Spinal cord (tissue), 10 donors: ENCODE measurements around the gene DEGS2. TPM values are rescaled to one million over a fixed set of nuclear protein-coding genes. Genes with fewer than 3 reads are reported as not detected.
"Not testable (repeated sequence)": the region's sequence is repeated elsewhere in the genome, so short reads cannot be mapped to it uniquely, and the experiment has no call there.

Experiments used
- DNase-seq, 6 donors: peaks; one replicate each; pipeline versions ENCODE4 v3.0.0 to v3.0.0-alpha.2; 2013 to 2015; ENCODE audit warnings: low spot score in 6 of 6, low read depth in 4 of 6
- H3K27ac ChIP-seq: one replicate; pipeline ENCODE4 v1.5.1; 2013; ENCODE audit warnings: low read depth, low read length, control low read depth
- H3K27me3 ChIP-seq: one replicate; pipeline ENCODE4 v1.6.1; 2013; ENCODE audit warnings: low read length; ENCODE audit not compliant: control insufficient read depth, insufficient read depth
- H3K36me3 ChIP-seq: one replicate; pipeline ENCODE4 v1.6.1; 2013; ENCODE audit warnings: low read length; ENCODE audit not compliant: control insufficient read depth, insufficient read depth
- H3K4me1 ChIP-seq: one replicate; pipeline ENCODE4 v1.6.1; 2013; ENCODE audit warnings: low read length; ENCODE audit not compliant: control insufficient read depth, insufficient read depth
- H3K4me3 ChIP-seq: one replicate; pipeline ENCODE4 v1.5.1; 2013; ENCODE audit warnings: low read depth, low read length, control low read depth
- H3K9me3 ChIP-seq: one replicate; pipeline ENCODE4 v1.6.1; 2013; ENCODE audit warnings: low read length; ENCODE audit not compliant: control insufficient read depth, insufficient read depth
- WGBS: methylation state at CpG from one replicate; pipeline ENCODE4 v1.1.5; 2013; ENCODE audit warnings: missing lambda C conversion rate; ENCODE audit not compliant: insufficient coverage; 5-methylcytosine and 5-hydroxymethylcytosine counted together
- polyA plus RNA-seq, 2 donors: library from polyadenylated mRNA; unstranded; fragments of 120-200 nt; gene quantifications; one replicate each; pipeline ENCODE4 v1.2.1, GENCODE V29; 2013; ENCODE audit not compliant: insufficient read length in 2 of 2
- total RNA-seq, 2 donors: library from RNA; depleted of rRNA in 1 of 2; stranded (reverse); fragments of 120-200 nt in 1 of 2; fragments of >200 nt in 1 of 2; gene quantifications; one replicate each; pipeline versions ENCODE4 v1.2.3 to v1.2.4, GENCODE V29; 2013 to 2014
- donor health status: healthy.

DEGS2 gene
- total and polyA plus RNA-seq, 4 donors: 0.99 to 7.4 (median 3.6) TPM

DNA sequence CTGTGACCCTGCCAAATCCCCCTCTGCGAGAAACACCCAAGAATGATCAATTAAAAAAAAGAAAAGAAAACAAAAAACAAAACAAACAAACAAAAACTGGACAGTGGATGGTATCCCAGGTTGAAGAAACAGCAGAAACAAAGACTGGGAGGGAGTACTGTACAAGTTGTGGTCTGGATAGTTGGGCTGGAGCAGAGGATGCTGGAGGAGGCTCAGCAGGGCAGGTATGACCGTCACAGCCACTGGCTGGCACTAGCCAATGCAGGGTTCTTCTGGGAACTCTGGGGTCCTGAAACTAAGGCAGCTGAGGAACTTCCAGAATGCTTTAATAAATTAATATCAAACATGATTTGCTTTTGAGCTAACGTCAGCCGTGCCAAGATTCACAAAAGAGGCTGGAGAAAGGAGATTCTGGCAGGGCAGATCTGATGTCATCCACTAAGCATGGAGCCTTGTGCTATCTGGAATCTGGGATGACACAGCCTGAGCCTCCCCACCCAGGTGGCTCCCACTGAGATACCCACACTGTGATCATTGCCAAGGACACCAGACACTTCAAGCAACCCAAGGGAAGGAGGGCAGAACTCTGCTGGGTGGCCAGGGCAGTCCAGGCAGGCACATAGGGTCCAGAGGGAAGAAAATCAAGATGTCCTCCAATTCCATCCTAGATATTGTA, 22.6 kb upstream of the DEGS2 start:
- H3K4me3 ChIP-seq: not testable (repeated sequence)

DNA sequence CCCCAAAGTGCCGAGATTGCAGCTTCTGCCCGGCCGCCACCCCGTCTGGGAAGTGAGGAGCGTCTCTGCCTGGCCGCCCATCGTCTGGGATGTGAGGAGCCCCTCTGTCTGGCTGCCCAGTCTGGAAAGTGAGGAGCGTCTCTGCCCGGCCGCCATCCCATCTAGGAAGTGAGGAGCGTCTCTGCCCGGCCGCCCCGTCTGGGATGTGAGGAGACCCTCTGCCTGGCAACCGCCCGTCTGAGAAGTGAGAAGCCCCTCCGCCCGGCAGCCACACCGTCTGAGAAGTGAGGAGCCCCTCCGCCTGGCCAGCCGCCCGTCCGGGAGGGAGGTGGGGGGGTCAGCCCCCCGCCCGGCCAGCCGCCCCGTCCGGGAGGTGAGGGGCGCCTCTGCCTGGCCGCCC, 21.2 kb upstream of the DEGS2 start:
- not testable (repeated sequence) for H3K36me3 ChIP-seq, H3K27me3 ChIP-seq, H3K4me3 ChIP-seq, H3K27ac ChIP-seq, H3K4me1 ChIP-seq, DNase-seq, H3K9me3 ChIP-seq
- no CpG with 5 or more reads among the region's 30 CpGs for WGBS

More for the DNA sequence above, 22.6 kb upstream of the DEGS2 start:
- H3K27me3 ChIP-seq, H3K36me3 ChIP-seq, DNase-seq, H3K9me3 ChIP-seq, H3K27ac ChIP-seq, H3K4me1 ChIP-seq: not testable (repeated sequence)
- no CpG with 5 or more reads among the region's 4 CpGs for whole genome bisulfite sequencing

DNA sequence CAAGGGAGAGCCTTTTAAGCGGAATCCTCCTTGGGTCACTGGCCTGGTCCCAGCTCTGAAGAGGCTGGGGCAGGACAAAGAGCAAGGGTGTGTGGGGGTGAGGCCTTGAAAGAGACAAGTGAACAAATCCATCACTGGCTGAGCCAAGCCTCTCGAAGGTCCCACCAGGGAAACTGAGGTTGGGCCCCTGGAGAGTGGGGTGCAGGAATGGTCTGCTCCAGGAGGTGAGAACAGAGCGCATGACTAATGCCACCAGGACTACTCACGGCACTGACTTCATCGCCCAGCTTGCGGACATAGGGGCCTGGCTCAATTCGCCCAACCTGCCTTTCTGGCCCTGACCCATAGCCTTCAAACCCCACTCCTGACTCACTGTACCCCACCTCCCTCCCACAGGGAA, 19.2 kb upstream of the DEGS2 start:
- no peak for DNase-seq
- 91% methylated on average over 7 of the region's 7 CpGs for WGBS
- H3K27ac ChIP-seq: no peak overlapping the region
- H3K4me1 ChIP-seq: no peaks in the 10 kb centered on the region
- no peaks in the 10 kb centered on the region for H3K9me3 ChIP-seq
- H3K36me3 ChIP-seq: no peaks in the 10 kb centered on the region
- no peak overlapping the region for H3K4me3 ChIP-seq
- no peaks in the 10 kb centered on the region for H3K27me3 ChIP-seq

DNA sequence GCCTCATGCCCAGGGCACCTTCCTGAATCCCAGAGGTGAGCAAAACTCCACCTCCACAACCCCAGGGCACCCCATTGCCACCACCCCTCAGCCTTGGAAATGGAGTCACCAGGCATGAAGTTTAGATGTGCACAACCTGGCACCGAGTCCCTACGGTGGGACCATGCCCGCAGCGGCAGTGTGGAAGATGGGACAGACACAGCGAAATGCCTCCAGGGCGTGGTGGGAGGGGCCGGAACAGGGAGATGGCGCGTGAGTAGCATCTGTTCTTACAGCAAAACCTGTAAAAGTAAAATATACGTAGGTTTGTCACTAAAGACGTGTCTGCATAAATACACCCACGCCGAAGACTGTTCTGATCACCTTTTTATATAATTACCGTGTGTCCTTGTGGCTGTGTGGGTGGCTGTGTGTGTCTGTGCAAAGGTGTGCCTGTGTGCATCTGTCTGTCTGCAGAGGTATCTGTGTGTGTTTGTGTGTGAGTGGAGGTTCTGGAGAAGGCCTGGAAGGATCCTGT, 17.4 kb upstream of the DEGS2 start:
- H3K27ac ChIP-seq: no peak overlapping the region
- H3K27me3 ChIP-seq: no peaks in the 10 kb centered on the region
- no peaks in the 10 kb centered on the region for H3K9me3 ChIP-seq
- no peak overlapping the region for H3K4me3 ChIP-seq
- WGBS: 94% methylated on average over 14 of the region's 14 CpGs
- H3K4me1 ChIP-seq: no peaks in the 10 kb centered on the region
- no peaks in the 10 kb centered on the region for H3K36me3 ChIP-seq
- DNase-seq: no peak

DNA sequence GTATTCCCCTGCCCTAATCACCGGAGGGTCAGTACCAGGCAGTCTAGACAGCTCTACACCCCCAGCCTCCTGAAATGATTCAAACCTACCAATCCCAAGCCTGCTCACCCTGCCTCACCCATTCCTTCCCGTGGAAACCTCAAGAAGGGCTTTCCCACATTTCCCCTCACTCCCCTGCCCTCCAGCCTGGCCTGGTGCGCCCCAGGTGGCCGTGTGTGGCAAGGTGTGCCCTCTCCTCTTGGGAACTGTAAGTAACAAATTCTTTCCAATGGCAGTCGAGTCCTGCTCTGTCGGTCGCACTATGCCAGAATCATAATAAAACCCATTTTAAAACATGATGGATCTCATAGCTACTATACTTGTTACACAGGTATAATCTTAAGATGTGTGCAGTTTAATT, 13.9 kb upstream of the DEGS2 start:
- Histone ChIP-seq H3K9me3 (no peaks in the 10 kb centered on the region), H3K4me1 (no peaks in the 10 kb centered on the region), H3K4me3 (no peak overlapping the region), H3K36me3 (no peaks in the 10 kb centered on the region), H3K27me3 (no peaks in the 10 kb centered on the region), H3K27ac (no peak overlapping the region)
- DNase-seq: no peak
- 80% methylated on average over 4 of the region's 7 CpGs for WGBS

DNA sequence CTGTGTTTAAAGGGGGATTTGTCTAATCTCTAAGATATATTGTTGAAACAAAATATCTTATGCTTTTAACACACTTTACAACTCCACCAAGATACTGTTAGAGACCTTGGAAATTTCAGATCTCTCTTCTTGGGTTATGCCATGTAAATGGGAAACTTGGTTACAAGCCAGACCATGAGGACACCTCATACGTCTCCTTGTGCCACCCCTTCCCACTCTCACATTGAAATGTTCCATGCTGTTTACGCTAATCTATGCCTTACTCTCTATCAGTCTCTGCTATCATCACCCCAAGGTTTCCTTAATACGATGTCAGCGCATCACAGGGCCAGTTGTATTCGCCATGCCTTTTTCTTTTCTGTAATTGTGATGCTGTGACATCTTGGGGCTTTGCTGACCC, 13.4 kb upstream of the DEGS2 start:
- DNase-seq: no peak
- Histone ChIP-seq H3K4me1 (no peaks in the 10 kb centered on the region), H3K36me3 (no peaks in the 10 kb centered on the region), H3K27me3 (no peaks in the 10 kb centered on the region), H3K4me3 (no peak overlapping the region), H3K9me3 (no peaks in the 10 kb centered on the region), H3K27ac (no peak overlapping the region)
- 75% methylated on average over 2 of the region's 5 CpGs for WGBS

DNA sequence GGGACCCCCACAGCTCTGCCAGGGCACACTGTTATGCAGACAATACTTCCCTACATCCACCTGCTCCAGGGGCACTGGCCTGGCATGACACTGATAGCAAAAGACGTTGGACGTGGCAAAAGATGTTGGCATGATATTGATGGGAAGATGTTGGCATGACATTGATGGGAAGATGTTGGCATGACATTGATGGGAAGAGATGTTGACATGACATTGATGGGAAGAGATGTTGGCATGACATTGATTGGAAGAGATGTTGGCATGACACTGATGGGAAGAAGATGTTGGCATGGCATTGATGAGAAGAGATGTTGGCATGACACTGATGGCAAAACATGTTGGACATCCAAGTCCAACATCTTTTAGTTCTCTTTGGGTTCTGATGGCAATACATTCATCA, 11.4 kb upstream of the DEGS2 start:
- peaks cover 8% of the 10 kb centered on the region for H3K27me3 ChIP-seq
- H3K4me1 ChIP-seq: peaks cover 9% of the 10 kb centered on the region

DNA sequence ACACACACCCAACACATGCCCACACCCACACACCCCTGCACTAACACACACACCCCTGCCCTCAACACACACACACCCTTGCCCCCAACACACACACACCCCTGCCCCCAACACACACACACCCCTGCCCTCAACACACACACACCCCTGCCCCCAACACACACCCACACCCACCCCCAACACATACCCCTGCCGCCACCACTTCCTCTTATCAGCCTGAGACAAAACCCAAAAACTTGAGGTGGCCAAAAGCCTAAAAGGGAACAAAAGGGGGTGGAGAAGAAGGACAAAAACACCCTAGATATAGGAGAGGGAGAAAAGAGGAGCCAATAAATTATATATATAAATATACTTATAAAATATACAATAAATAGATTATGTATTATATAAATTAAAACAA, 9.1 kb upstream of the DEGS2 start:
- H3K9me3 ChIP-seq: no peaks in the 10 kb centered on the region
- H3K4me1 ChIP-seq: peaks cover 17% of the 10 kb centered on the region
- no peak overlapping the region for H3K27ac ChIP-seq
- H3K27me3 ChIP-seq: peaks cover 12% of the 10 kb centered on the region
- no peaks in the 10 kb centered on the region for H3K36me3 ChIP-seq
- DNase-seq: no peak
- WGBS: no CpG with 5 or more reads among the region's 1 CpG
- no peak overlapping the region for H3K4me3 ChIP-seq

More for the DNA sequence above, 11.4 kb upstream of the DEGS2 start:
- Histone ChIP-seq H3K9me3 (no peaks in the 10 kb centered on the region), H3K36me3 (no peaks in the 10 kb centered on the region), H3K27ac (no peak overlapping the region), H3K4me3 (no peak overlapping the region)
- no peak for DNase-seq
- WGBS: 93% methylated on average over 2 of the region's 2 CpGs

DNA sequence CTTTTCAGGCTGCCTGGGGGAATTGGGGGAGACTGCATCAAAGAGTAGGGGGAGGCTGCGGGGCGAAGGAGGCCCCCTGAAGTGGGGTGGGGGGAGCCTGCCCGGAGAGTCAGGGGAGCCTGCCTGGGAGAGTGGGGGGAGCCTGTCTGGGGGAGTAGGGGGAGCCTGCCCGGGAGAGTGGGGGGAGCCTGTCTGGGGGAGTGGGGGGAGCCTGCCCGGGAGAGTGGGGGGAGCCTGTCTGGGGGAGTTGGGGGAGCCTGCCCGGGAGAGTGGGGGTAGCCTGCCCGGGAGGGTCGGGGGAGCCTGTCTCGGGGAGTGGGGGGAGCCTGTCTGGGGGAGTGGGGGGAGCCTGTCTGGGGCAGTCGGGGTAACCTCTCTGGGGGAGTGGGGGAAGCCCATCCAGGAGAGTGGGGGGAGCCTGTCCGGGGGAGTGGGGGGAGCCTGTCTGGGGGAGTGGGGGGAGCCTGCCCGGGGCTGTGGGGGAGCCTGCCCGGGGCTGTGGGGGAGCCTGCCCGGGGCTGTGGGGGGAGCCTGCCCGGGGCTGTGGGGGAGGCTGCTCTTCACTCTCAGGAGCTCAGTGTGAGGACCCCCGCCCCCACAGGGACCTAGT, 6.5 kb upstream of the DEGS2 start:
- Histone ChIP-seq H3K27me3 (peaks cover 18% of the 10 kb centered on the region), H3K27ac (no peak overlapping the region), H3K36me3 (no peaks in the 10 kb centered on the region), H3K4me1 (peaks cover 17% of the 10 kb centered on the region), H3K9me3 (no peaks in the 10 kb centered on the region), H3K4me3 (no peak overlapping the region)
- DNase-seq: no peak
- 0% methylated on average over 1 of the region's 16 CpGs for WGBS

DNA sequence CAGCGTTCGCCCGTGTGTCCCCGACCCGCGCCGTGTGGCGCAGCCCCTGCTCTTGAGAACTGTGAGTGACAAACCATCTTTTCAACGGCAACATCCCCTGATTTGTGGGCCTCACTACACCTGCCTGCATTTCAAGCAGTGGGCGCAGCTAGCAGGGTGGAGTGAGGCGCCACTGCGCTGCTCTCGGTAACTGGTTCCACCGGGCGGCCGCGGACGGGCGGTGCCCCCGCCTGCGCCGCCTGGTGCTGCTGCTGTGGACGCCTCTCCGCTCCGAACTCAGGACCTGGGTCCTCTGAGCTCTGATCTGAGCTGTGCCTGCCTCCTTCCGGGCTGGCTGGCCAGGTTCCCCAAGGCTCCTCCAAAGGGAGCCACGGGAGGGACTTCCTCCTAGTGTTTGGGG, 5.9 kb upstream of the DEGS2 start:
- Histone ChIP-seq H3K4me3 (no peak overlapping the region), H3K27me3 (peaks cover 23% of the 10 kb centered on the region), H3K9me3 (peaks cover under 1% of the 10 kb centered on the region), H3K4me1 (peaks cover 17% of the 10 kb centered on the region), H3K36me3 (no peaks in the 10 kb centered on the region), H3K27ac (no peak overlapping the region)
- no peak for DNase-seq
- WGBS: 16% methylated on average over 27 of the region's 27 CpGs
